GM21526 (cell line): ENCODE results near the gene NRAP.

Source experiments
- ATAC-seq: cut with Tn5 transposase; IDR thresholded peaks from one replicate; pipeline ENCODE4 v1.9.1; 2021; ENCODE audit warnings: moderate library complexity; ENCODE audit not compliant: unreplicated experiment, low FRiP score

NRAP gene

GRCh38 chr10:113566888-113567287 is 97.0 kb downstream of the NRAP start:
- no peak for ATAC-seq

DNA sequence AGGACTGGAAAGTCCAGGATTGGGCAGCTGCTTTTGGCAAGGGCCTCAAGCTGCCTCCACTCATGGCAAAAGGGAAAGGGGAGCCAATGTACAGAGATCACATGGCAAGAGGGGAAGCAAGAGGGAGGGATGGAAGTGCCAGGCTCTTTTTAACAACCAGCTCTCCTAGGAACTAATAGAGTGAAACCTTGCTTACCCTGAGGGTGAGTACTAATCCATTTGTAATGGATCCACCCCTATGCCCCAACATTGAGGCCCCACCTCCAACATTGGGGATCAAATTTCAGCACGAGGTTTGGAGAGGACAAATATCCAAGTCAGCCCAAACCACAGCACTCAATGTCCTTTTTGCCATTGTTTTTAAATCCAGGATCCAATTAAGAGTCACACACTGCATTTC is 98.5 kb downstream of the NRAP start:
- no peak for ATAC-seq

GRCh38 chr10:113563306-113564088 is 100.3 kb downstream of the NRAP start:
- ATAC-seq = peak; percentile 98

DNA sequence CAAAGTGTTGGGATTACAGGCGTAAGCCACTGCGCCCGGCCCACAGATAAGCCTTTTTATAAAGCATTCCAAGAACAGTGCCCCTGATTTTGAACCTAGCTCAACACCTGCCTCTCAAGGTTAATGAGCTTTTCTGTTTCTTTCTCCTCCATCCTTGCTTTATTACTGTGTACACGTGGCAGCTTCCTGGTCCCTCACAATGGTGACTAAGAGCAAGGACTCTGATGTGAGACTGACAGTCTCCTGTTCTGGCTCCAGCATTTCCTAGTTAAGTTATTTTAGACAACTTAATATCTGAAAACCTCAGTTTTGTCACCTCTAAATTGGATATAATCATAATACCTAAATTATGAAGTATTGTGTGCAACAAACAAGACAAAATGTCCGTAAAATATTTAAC is 101.1 kb downstream of the NRAP start:
- ATAC-seq = no peak

DNA sequence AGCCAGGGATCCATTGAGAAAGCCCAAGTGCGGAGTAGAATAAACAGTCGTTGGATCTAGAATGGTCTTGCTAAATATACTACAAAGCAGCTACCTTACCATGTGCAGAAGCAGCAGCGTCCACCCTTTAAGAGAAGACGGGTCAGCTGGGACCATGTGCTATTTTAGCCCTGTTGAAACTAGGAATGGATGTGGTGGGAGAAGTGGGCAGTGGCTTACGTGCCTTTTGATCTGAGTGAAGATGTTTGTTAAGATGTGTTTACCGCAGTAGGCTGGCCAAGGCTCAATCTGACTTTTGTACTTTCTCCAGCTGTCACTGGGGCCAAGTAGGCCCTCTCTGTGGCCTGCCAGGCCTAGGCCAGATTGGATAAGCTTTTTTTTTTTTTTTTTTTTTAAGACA is 101.8 kb downstream of the NRAP start:
- no peak for ATAC-seq

DNA sequence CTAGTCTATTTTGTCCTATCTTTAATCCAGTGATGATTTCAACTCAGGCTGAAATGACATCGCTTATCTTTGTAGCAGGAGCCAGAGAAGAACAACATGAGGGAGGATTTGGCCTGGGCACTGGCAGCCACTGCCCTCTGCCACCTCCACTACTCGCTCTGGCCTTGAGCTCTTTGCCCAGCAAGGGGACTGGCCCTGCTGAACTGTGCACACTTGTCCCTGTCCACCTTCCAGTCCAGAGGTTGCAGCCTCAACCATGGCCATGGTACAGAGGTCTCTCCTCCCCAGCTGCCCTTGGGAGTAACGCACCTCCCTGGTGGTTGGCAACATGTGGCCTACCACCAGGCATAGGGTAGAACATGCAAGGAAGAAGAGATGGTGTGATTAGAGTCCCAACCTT is 102.6 kb downstream of the NRAP start:
- ATAC-seq = no peak

- ATAC-seq = no peak
Observed at GRCh38 chr10:113560071-113560470, 103.8 kb downstream of the NRAP start.

- no peak for ATAC-seq
Observed at GRCh38 chr10:113557903-113558321, 105.9 kb downstream of the NRAP start.

GRCh38 chr10:113557424-113557862 is 106.4 kb downstream of the NRAP start:
- no peak for ATAC-seq

DNA sequence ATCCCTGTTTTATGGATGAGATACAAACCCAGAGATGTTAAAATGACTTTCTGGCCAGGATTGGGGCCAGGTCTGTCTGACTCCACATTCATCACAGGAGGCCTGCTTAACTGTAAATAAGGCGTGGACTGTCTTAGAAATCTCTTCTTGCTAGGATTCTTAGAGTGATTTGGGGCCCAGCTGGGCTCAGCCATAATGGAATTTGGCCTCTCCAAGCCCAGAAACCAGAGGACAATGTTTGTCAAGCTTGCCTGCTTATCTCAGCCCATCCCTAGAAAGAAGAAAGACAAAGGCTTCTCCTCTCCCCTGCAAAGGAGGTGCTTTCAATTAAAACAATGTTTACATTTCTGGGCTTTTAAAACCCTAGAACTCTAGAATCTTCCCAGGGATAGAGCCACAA is 108.1 kb downstream of the NRAP start:
- no peak for ATAC-seq

- no peak for ATAC-seq
Observed at GRCh38 chr10:113555245-113555644, 108.6 kb downstream of the NRAP start.

DNA sequence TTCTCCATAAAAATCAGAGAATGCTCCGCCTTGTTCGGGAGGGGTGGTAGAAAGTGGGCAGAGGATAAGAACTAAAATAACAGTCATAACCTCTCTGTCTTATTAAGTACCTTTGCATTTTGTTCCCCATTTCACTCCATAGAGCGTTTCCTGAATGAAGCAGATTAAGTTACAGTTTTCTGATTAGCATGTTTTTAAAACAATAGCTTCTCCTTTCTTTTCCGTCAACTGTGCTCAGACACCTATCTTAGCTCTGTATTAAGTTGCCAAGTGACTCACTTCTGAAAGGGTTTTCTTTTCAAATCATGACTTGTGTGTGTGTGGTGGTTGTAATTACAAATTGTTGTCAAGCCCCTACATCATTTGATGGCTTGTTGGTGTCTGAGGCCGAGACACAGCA is 109.6 kb downstream of the NRAP start:
- ATAC-seq = no peak

GRCh38 chr10:113553149-113553548 is 110.7 kb downstream of the NRAP start:
- ATAC-seq = no peak

GRCh38 chr10:113552701-113553100 is 111.1 kb downstream of the NRAP start, which contains the start of gene HABP2:
Gene HABP2, plus strand, starts transcription at chr10:113553053. Its CDS starts 69 bp downstream, at chr10:113553122.
- ATAC-seq = no peak

- no peak for ATAC-seq
Observed at GRCh38 chr10:113552014-113552413, 111.8 kb downstream of the NRAP start.

DNA sequence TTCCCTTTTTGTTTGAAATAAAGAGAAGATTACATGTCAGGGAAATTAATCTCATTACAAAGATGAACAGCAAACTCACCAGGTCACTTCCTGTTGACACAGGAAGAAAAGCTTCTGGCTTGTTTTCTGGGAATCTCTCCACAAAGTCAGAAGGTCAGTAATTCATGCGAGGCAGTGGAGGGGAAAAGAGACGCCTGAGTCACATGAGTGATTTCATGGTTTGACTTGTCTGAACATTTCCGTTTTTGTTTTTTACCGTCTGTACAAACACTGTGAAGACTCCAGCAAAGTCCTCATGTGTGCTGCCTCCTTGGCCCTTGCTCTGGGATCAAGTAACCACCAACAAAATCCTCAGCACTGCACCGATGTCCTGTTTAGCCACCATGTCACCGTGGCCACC is 113.5 kb downstream of the NRAP start:
- ATAC-seq = no peak

GRCh38 chr10:113549856-113550255 is 114.0 kb downstream of the NRAP start:
- no peak for ATAC-seq

GRCh38 chr10:113547426-113547825 is 116.4 kb downstream of the NRAP start:
- no peak for ATAC-seq

DNA sequence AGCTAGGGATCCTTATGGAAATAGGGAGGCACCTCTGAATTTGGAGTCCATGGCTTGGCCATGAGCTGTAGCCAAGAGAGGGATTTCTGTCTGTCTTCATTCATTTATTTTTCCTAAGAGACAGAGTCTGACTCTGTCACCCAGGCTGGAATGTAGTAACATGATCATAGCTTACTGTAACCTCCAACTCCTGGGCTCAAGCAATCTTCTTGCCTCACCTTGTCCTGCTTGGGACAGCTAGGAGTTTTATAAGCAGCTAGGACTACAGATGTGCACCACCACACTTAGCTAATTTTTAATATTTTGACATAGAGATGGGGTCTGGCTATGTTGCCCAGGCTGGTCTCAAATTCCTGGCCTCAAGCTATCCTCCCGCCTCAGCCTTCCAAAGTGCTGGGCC is 119.4 kb downstream of the NRAP start:
- no peak for ATAC-seq

DNA sequence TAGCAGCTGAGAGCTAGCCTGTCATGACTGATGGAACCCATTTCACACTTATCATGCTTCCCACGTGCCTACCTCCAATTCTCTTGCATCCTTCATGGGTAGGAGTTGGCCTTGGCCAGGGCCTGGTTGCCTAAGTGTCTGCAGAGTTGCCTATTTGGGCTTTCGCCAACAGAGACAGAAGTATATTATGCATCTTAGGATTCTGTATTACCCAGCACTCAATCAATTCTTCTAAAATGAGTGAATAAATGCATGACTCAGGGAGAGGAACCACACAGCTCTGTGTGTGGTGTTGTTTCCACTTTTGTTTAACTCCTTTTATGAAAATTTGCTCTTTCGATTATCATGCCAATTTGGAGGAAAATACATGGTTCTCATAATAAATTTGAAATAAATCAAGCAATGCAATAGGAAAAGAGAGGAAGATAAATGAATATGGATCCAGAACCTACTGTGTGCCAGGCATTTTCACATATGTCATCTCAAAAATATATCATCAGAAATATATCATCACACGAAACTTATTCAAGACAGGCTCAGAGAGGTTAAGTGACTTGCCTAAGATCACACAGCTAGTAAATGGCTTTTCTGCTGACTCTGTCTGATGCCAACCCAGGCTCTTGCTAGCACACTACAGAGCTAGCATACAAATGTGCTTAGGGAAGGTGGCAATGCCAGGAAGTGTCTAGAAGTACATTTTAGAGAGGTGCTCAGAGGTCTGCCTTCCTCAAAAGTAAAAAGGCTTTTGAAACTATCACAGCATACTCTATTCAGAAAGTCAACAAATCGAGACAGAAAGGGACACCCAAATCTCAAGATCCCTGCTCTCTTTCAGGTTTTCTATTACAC is 120.5 kb downstream of the NRAP start:
- ATAC-seq = no peak

DNA sequence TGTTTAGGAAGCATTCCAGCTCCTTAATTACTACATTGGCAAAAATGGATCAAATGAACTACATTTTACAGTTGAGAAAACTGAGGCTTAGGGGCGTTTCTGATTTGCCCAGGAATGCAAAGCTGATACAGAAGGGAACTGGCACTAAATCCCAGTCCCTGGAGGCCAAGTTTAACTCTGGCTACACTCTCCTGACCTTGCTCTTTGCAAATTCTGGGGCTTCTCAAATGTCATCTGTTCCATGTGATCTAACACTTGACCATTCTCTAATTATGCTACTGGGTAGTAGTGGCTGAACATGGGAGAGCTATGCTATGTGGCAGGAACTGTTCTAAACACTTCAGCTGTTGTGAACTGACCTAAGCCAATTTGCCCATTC is 122.3 kb downstream of the NRAP start:
- ATAC-seq = no peak
